ENCODE measurements around the gene PEPD. TPM values are rescaled to one million over a fixed set of nuclear protein-coding genes. Genes with fewer than 3 reads are reported as not detected.

PEPD gene
- total RNA-seq, 1 donor from 2014 or later = 49.7 TPM

DNA sequence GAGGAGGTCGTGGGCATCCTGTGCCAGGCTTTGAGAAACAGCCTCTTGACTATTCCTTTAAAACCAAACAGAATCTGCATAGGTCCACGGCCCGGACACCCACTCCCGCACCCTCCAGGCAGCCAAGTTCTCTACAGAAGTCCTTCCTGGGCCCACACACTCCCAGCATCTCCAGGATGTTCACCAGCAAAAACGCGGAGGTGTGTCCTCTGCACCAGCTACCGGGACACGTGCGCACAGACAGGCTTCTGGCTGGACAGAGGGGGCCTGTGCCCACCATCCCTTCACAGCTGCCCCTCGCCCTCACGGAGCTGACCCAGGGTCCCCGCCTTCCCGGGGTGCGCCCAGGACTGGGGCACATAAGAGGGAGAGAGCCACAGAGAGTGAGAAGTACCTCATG is 103.8 kb downstream of the PEPD start:
- Mint-ChIP-seq H3K4me3 (no peak overlapping the region), H3K36me3 (no peaks in the 10 kb centered on the region), H3K9me3 (no peaks in the 10 kb centered on the region), H3K27ac (no peak overlapping the region), H3K27me3 (ENCODE audit: low read depth) (no peaks in the 10 kb centered on the region), H3K4me1 (peaks cover 9% of the 10 kb centered on the region)
- TF ChIP-seq, protein P1, sequence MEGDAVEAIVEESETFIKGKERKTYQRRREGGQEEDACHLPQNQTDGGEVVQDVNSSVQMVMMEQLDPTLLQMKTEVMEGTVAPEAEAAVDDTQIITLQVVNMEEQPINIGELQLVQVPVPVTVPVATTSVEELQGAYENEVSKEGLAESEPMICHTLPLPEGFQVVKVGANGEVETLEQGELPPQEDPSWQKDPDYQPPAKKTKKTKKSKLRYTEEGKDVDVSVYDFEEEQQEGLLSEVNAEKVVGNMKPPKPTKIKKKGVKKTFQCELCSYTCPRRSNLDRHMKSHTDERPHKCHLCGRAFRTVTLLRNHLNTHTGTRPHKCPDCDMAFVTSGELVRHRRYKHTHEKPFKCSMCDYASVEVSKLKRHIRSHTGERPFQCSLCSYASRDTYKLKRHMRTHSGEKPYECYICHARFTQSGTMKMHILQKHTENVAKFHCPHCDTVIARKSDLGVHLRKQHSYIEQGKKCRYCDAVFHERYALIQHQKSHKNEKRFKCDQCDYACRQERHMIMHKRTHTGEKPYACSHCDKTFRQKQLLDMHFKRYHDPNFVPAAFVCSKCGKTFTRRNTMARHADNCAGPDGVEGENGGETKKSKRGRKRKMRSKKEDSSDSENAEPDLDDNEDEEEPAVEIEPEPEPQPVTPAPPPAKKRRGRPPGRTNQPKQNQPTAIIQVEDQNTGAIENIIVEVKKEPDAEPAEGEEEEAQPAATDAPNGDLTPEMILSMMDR (IDR thresholded peaks at IDR 0.05; ENCODE audit: unreplicated experiment) = no peak
- no peak for DNase-seq (ENCODE audit: low spot score in 2 of 2, unreplicated experiment in 2 of 2)

DNA sequence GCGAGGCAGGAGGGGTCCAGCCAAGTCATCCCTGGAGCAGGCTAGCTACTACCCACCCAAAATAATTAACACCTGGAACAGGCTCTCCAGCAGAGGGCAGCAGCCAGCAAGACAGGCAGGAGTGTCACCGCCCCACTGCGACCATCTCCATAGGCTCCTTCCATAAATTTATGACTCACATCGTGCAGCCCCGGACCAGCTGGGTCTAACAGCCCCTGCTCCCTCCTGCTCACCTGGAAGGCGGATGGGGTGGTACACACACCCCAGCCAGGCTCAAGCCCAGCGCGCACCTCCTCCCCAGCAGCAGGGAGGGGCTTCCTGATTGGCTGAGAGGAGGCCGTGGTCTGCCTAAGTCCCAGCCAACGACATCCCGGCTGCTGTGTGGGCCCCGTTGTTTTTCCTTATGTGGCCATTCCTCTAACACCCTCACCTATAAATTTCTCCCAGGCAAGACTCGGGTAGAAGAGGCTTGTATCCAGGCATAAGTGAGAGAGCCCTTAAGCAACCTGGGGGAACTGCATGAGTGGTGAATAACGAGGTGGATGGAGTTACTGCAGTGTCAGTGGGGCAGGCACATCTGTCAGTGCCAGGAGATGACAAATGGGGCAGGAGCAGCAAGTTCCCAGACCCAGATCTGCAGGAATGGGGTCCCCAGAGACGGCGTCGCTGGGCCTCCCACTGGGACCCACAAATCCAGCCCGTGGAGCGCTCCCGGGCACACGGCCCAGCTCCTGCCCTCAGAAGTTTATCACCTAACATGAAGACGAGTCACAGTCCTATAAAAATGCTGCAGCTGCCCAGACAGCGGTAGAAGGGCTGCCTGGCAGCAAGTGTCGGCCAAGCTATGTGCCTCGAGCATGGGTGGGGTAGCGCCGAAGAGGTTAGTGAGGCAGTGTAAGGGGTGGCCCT is 105.0 kb downstream of the PEPD start:
- Mint-ChIP-seq H3K27me3 (ENCODE audit: low read depth) (no peaks in the 10 kb centered on the region), H3K27ac (no peak overlapping the region), H3K9me3 (no peaks in the 10 kb centered on the region), H3K4me1 (peaks cover 9% of the 10 kb centered on the region), H3K36me3 (no peaks in the 10 kb centered on the region), H3K4me3 (no peak overlapping the region)
- DNase-seq (ENCODE audit: low spot score in 2 of 2, unreplicated experiment in 2 of 2) = peak; percentile 48 to 84
- TF ChIP-seq, protein P1 (IDR thresholded peaks at IDR 0.05; ENCODE audit: unreplicated experiment) = peak; percentile 67

DNA sequence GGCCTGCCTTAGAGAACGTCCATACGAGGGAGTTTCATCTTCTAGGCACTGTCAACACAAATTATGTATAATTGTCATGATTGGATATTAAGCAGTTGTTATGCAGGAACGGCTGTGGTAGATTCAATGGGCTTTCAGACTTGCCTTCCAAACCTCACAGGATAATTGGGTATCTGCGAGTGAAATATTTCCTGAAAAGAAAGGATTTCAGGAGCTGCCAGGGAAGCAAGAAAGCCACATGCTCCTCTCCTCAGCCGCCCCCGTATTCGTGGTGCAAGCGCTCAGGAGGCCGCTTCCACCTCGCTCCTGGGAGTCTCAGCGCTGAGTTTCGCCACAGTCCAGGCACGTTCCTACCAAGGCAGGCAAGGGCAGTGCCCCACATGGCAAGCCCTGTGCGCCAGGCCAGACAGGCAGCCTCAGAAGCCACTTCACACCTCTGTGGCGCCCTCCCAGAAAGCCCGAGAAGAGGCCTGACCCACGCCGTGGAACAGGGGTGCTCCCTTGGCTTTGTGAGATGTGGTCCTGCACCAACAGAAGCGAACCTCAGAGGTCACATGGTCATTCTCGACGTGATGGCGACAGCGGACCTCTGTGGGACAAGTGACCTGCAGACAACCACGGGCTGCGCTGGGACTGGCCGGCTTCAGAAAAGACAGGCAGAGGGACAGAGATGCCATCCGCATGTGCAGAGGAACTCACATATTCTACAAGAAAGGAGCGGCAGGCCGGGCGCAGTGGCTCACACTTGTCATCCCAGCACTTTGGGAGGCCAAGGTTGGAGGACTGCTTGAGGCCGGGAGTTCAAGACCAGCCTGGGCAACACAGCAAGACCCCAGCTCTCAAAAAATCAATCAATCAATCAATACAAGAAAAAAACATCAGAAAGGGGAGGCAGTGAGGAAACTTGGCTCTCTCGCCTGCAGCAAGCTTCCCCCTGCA is 106.7 kb downstream of the PEPD start:
- Mint-ChIP-seq H3K36me3 (peaks cover 2% of the 10 kb centered on the region), H3K4me1 (peaks cover 9% of the 10 kb centered on the region), H3K4me3 (no peak overlapping the region), H3K27ac (no peak overlapping the region), H3K9me3 (no peaks in the 10 kb centered on the region), H3K27me3 (ENCODE audit: low read depth) (no peaks in the 10 kb centered on the region)
- TF ChIP-seq, protein P1 (IDR thresholded peaks at IDR 0.05; ENCODE audit: unreplicated experiment) = no peak
- no peak for DNase-seq (ENCODE audit: low spot score in 2 of 2, unreplicated experiment in 2 of 2)

DNA sequence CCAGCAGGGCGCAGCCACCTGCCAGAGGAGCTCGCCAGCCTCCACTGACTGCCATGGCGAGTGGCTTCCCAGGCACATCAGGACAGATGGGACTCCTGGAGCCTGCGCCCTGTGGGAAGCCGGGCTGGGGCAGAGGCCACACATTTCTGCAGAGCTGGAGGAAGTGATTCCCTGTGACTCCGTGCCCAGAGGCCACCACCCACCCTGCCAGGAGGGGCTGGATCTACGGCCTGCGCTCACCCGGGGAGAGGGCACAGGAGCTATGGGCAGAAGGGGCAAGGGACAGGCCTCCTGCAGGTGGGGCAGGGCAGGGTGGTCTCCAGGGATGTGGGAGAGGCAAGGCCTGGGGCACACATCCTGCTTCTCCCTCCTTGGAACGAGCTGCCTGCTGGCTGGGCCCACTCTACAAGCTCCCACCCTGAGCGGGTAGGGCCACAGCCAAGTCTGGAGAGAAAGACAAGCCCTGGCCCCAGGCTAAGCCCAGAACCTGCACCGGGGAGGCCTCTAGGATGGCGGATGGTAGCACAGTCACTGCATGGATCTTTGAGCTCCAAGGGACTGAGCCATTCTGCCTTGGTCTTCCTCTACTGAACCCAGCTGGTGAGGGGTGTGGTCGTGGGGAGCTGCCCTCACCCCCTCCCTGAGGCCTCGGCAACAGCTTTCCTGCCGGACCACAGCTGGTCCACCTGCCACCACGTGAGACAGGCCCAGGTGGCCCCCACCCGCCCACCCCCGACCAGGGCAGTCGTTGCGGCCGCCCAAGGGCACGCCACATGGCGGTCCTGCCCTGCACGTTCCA is 107.5 kb downstream of the PEPD start:
- Mint-ChIP-seq H3K4me1 (peaks cover 9% of the 10 kb centered on the region), H3K27me3 (ENCODE audit: low read depth) (no peaks in the 10 kb centered on the region), H3K4me3 (no peak overlapping the region), H3K36me3 (peaks cover 2% of the 10 kb centered on the region), H3K9me3 (no peaks in the 10 kb centered on the region), H3K27ac (no peak overlapping the region)
- no peak for DNase-seq (ENCODE audit: low spot score in 2 of 2, unreplicated experiment in 2 of 2)
- TF ChIP-seq, protein P1 (IDR thresholded peaks at IDR 0.05; ENCODE audit: unreplicated experiment) = no peak

DNA sequence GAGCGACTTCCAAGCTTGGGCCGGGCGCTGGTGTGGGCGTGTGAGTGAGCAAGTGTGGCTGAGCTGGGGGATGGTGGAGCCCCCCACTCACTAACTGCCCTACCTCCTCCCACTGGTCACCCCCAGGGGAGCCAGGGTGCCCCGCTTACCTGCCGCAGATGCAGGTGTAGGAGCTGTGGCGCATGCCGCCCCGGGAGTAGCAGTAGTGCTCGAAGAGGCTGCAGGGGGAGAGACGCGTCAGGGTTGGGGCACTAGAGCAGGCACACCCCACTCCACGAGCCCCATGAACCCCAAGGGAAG is 108.2 kb downstream of the PEPD start:
- Mint-ChIP-seq H3K36me3 (peaks cover 2% of the 10 kb centered on the region), H3K4me3 (no peak overlapping the region), H3K4me1 (peaks cover 9% of the 10 kb centered on the region), H3K9me3 (no peaks in the 10 kb centered on the region), H3K27me3 (ENCODE audit: low read depth) (no peaks in the 10 kb centered on the region), H3K27ac (no peak overlapping the region)
- TF ChIP-seq, protein P1 (IDR thresholded peaks at IDR 0.05; ENCODE audit: unreplicated experiment) = no peak
- DNase-seq (ENCODE audit: low spot score in 2 of 2, unreplicated experiment in 2 of 2) = no peak
